Chondrocyte (in vitro differentiated cells): ENCODE data around the gene TAPBP. TPM values are rescaled to one million over a fixed set of nuclear protein-coding genes. Genes with fewer than 3 reads are reported as not detected.
"Not testable (repeated sequence)": the region's sequence is repeated elsewhere in the genome, so short reads cannot be mapped to it uniquely, and the experiment has no call there.

Source experiments
- DNase-seq: peaks from one replicate; pipeline ENCODE4 v3.0.0; 2021; ENCODE audit warnings: mixed read lengths, low spot score
- H3K27ac Mint-ChIP-seq: one replicate; pipeline ENCODE4 v1.8.0; 2021; ENCODE audit warnings: mild to moderate bottlenecking, moderate library complexity, mixed read lengths; ENCODE audit not compliant: unreplicated experiment
- H3K27me3 Mint-ChIP-seq: 2 replicates; pipeline ENCODE4 v1.8.0; 2021; ENCODE audit warnings: low read depth, mixed read lengths
- H3K36me3 Mint-ChIP-seq: 2 replicates; pipeline ENCODE4 v1.8.0; 2021; ENCODE audit warnings: low read depth, mixed read lengths
- H3K4me1 Mint-ChIP-seq: 2 replicates; pipeline ENCODE4 v1.8.0; 2021; ENCODE audit warnings: low read depth, mild to moderate bottlenecking, mixed read lengths
- H3K4me3 Mint-ChIP-seq: one replicate; pipeline ENCODE4 v1.8.0; 2021; ENCODE audit warnings: mild to moderate bottlenecking, moderate library complexity, mixed read lengths; ENCODE audit not compliant: unreplicated experiment
- H3K9me3 Mint-ChIP-seq: 2 replicates; pipeline ENCODE4 v1.8.0; 2021; ENCODE audit warnings: low read depth, mixed read lengths
- total RNA-seq: library from RNA; stranded (reverse); gene quantifications from 3 replicates; pipeline ENCODE4 v1.2.1, GENCODE V29; 2021
- TF ChIP-seq, protein P1 (sequence below): fragments of 200-600 bp; sonication (generic); IDR thresholded peaks from 2 replicates; pipeline ENCODE4 v1.5.0; 2021; ENCODE audit warnings: antibody characterized with exemption, mild to moderate bottlenecking, moderate library complexity

Gene TAPBP
- total RNA-seq, 1 donor from 2014 or later: 86.2 TPM

DNA sequence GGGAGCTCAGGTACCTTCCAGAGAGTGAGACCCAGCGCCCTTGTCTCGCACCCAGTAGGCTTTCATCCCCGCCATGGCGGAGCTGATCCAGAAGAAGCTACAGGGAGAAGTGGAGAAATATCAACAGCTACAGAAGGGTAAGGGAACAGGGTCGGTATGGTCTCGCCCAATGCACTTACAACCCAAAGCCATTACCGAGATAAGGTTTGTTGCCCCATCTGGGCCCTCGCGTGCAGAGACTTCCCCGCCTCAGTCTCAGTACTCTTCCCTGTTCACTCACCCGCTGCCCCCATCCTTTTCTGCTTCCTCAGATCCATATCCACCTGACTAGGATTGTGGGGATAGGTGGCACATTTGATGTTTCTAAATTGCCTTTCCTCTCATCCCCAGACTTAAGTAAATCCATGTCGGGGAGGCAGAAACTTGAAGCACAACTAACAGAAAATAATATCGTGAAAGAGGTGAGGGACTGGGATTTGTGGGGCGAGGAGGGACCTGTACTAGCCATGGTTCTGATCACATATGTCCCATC lies 24.0 kb downstream of the TAPBP start:
- peak; percentile 50 for DNase-seq

DNA sequence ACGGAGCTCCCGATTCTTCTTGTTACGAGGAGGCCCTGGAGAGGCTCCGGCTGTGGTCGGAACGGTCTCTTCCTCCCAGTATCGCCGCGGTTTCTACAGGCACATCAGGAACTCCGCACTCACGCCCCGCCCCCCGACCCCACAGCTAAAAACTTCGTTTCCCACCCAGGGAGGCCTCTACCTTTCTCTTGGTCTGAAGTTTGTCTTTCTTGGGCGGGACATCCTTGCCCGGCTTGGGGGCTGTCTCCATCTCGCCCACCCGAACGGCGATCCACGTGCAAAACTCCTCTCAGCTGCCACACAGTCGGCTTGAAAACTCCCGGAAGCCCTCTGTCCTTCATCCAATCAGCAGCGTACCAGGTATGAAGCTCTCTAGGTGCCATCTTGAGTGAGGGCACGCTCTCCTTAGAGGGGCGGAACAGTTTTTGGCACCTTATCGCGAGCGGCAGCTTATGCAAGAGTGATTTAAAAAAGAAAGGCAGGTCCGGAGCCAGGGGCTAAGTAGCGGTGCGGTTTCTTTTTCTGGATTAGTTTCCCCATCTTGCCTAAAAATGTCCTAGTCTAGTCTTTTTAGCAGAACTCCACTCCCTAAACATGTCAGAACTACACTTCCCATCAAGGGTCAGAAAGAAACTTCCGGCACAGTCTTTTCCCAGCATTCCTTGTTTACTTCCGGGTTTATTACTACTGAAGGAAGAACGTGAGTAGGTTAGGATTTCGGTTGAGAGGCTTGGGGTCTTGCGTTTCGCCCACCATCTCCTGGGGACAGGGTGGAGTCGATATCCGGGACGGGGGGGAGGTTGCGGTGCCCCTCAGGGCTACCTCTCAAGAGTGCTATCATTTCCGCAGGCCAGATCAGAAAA lies 24.7 kb downstream of the TAPBP start, which contains the start of the genes PFDN6 and WDR46:
Gene PFDN6, plus strand, starts transcription at position 681 of the 863 bp plus-strand sequence. CDS start 256 bp downstream, outside the sequence.
Gene WDR46, minus strand, starts transcription at position 319 of the 863 bp plus-strand sequence. Its CDS starts 69 bp downstream, at position 250.
- H3K4me1 Mint-ChIP-seq: peaks cover 44% of the 10 kb centered on the region
- peak within 1 kb of the TSS; percentile 97 for H3K4me3 Mint-ChIP-seq
- TF ChIP-seq, protein P1, sequence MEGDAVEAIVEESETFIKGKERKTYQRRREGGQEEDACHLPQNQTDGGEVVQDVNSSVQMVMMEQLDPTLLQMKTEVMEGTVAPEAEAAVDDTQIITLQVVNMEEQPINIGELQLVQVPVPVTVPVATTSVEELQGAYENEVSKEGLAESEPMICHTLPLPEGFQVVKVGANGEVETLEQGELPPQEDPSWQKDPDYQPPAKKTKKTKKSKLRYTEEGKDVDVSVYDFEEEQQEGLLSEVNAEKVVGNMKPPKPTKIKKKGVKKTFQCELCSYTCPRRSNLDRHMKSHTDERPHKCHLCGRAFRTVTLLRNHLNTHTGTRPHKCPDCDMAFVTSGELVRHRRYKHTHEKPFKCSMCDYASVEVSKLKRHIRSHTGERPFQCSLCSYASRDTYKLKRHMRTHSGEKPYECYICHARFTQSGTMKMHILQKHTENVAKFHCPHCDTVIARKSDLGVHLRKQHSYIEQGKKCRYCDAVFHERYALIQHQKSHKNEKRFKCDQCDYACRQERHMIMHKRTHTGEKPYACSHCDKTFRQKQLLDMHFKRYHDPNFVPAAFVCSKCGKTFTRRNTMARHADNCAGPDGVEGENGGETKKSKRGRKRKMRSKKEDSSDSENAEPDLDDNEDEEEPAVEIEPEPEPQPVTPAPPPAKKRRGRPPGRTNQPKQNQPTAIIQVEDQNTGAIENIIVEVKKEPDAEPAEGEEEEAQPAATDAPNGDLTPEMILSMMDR: no peak
- peaks cover 14% of the 10 kb centered on the region for H3K36me3 Mint-ChIP-seq
- no peaks in the 10 kb centered on the region for H3K27me3 Mint-ChIP-seq
- H3K27ac Mint-ChIP-seq: peak within 1 kb of the TSS; percentile 95
- DNase-seq: no peak
- H3K9me3 Mint-ChIP-seq: no peaks in the 10 kb centered on the region

More for the DNA sequence above, 24.0 kb downstream of the TAPBP start:
- Mint-ChIP-seq H3K9me3 (no peaks in the 10 kb centered on the region), H3K36me3 (peaks cover 11% of the 10 kb centered on the region), H3K27ac (peak overlapping the region; percentile 95), H3K4me3 (peak overlapping the region; percentile 97), H3K27me3 (no peaks in the 10 kb centered on the region), H3K4me1 (peaks cover 44% of the 10 kb centered on the region)
- TF ChIP-seq, protein P1: no peak

DNA sequence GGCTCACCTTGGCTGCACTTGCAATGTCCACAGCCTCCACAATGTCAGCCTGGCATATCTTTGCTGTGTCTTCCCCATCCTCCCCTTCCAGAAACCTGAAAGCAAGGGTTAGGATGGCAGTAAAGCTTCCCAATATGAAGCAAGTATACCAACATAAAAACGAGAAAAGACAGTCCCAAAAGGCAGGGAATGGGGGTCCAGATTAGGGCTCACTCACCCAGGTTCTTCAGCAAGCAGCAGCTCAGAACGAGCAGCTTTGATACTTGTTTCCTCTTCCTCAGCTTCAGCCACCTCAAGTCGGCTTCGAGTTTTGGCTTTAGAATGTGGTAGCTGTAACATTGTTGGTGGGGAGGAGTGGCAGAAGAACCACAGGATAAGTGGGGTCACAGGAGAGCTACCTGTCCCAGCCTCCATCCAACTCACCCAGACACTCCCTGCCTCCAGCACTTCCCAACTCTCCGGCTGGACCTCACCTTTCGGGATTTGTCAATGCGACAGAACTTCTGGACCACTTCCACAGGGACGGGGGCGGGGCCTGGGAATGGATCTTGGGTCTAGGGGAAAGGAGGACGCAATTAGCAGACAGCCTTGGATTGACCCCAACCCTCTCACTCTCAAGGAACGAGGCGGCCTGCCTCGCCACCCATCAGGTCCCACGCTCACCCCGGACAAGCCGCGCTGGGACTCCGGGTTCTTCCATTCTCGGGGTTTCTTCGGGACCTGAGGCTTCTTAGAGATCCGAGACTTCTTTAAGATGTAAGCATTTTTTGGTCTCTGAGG lies 25.5 kb downstream of the TAPBP start:
- Mint-ChIP-seq H3K4me1 (peaks cover 44% of the 10 kb centered on the region), H3K27ac (peak overlapping the region; percentile 95), H3K9me3 (no peaks in the 10 kb centered on the region), H3K4me3 (peak overlapping the region; percentile 97), H3K27me3 (no peaks in the 10 kb centered on the region), H3K36me3 (peaks cover 13% of the 10 kb centered on the region)
- TF ChIP-seq, protein P1: no peak
- DNase-seq: no peak

DNA sequence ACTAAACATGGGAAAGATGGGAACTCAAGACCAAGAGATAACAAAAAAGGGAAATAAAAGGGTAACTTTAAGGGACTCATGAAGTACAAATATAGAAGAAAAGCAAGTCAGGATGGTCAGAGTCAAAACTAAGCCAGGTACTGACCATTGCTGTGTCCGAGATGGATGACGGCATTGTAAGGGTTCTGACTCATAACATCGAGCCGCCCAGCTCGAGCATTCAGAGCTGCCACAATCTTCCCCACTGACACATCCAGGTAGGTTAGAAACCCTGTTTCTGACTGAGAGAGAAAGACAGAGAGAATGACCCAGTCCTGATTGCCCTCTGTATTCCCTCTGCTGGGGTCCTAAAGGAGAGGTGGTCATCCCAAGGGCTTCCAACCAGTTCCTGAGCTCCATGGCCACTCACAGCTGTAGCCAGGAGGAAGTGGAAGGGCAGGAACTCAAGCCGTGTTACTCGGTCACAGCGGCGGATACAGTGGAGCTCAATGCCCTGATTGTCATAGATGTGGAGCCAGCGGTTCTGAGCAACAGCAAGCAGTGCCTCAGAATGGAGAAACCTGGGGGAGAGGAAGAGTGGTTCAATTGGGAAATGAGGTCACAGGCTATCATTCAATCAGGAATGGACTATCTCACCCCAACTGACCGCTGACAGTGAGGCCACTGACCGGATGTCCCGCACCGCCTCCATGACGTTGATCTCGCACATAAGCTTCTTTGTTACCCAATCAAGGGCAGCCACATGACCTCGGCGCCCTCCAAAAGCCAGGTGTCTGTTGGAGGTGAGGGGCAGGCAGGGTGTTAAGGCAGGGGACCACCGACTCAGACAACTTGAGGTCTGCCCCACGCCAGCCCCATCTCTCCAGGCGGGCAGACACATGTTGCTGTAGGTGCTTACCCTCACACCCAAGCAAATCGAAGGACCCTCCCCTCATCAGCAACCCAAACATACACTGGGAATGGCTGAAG lies 26.6 kb downstream of the TAPBP start:
- Mint-ChIP-seq H3K4me3 (peak overlapping the region; percentile 97), H3K36me3 (peaks cover 15% of the 10 kb centered on the region), H3K27ac (peak overlapping the region; percentile 22), H3K27me3 (no peaks in the 10 kb centered on the region), H3K4me1 (peaks cover 44% of the 10 kb centered on the region), H3K9me3 (no peaks in the 10 kb centered on the region)
- TF ChIP-seq, protein P1: no peak
- peak; percentile 67 for DNase-seq

- H3K27ac Mint-ChIP-seq, H3K27me3 Mint-ChIP-seq, DNase-seq, H3K4me3 Mint-ChIP-seq, H3K9me3 Mint-ChIP-seq: not testable (repeated sequence)
- peaks cover 34% of the 10 kb centered on the region for H3K4me1 Mint-ChIP-seq
- peaks cover 15% of the 10 kb centered on the region for H3K36me3 Mint-ChIP-seq
Measured at GRCh38 chr6:33285214-33285613, 28.7 kb downstream of the TAPBP start.
